ENCODE measurements around the gene GIGYF1.

DNA sequence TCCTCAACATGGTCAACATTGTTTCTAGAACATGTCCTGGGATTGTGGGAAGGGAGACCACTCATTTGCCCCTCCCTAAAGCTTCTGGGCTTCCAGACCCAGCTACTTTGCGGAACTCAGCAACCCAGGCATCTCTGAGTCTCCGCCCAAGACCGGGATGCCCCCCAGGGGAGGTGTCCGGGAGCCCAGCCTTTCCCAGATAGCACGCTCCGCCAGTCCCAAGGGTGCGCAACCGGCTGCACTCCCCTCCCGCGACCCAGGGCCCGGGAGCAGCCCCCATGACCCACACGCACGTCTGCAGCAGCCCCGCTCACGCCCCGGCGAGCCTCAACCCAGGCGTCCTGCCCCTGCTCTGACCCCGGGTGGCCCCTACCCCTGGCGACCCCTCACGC is 26.2 kb upstream of the GIGYF1 start, which contains the start of gene EPO:
- TF ChIP-seq, protein P1, sequence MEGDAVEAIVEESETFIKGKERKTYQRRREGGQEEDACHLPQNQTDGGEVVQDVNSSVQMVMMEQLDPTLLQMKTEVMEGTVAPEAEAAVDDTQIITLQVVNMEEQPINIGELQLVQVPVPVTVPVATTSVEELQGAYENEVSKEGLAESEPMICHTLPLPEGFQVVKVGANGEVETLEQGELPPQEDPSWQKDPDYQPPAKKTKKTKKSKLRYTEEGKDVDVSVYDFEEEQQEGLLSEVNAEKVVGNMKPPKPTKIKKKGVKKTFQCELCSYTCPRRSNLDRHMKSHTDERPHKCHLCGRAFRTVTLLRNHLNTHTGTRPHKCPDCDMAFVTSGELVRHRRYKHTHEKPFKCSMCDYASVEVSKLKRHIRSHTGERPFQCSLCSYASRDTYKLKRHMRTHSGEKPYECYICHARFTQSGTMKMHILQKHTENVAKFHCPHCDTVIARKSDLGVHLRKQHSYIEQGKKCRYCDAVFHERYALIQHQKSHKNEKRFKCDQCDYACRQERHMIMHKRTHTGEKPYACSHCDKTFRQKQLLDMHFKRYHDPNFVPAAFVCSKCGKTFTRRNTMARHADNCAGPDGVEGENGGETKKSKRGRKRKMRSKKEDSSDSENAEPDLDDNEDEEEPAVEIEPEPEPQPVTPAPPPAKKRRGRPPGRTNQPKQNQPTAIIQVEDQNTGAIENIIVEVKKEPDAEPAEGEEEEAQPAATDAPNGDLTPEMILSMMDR (conservative IDR thresholded peaks at IDR 0.05) = no peak
- TF ChIP-seq ZFX (IDR thresholded peaks at IDR 0.05) = no peak

All from C4-2B (cell line).